Nephron (organoid): Measurements from ENCODE around the gene LHFPL2.
A peak's percentile ranks its signal among the peaks of the same experiment; 100 is the strongest.

Experiments used
- H3K27ac Mint-ChIP-seq, 3 experiments: 2 replicates each; pipeline ENCODE4 v1.8.0; 2020; ENCODE audit warnings: mixed read lengths in 3 of 3, mild to moderate bottlenecking in 2 of 3, moderate library complexity in 1 of 3
- H3K27me3 Mint-ChIP-seq: 2 replicates; pipeline ENCODE4 v1.8.0; 2021; ENCODE audit warnings: low read depth, mild to moderate bottlenecking, moderate library complexity, mixed read lengths
- H3K36me3 Mint-ChIP-seq: 2 replicates; pipeline ENCODE4 v1.8.0; 2020; ENCODE audit warnings: low read depth, mixed read lengths
- H3K4me1 Mint-ChIP-seq: 2 replicates; pipeline ENCODE4 v1.8.0; 2020; ENCODE audit warnings: mixed read lengths
- H3K4me3 Mint-ChIP-seq, 3 experiments: 2 replicates each; pipeline ENCODE4 v1.8.0; 2020; ENCODE audit warnings: mild to moderate bottlenecking in 3 of 3, mixed read lengths in 3 of 3, moderate library complexity in 2 of 3
- H3K9me3 Mint-ChIP-seq: 2 replicates; pipeline ENCODE4 v1.8.0; 2020; ENCODE audit warnings: mixed read lengths
- CTCF ChIP-seq, 3 experiments: fragments of 200-600 bp; sonication (generic); IDR thresholded peaks; one replicate each; pipeline ENCODE4 v1.5.0; 2021; ENCODE audit warnings: antibody characterized with exemption in 3 of 3; ENCODE audit not compliant: unreplicated experiment in 3 of 3

The LHFPL2 gene

DNA sequence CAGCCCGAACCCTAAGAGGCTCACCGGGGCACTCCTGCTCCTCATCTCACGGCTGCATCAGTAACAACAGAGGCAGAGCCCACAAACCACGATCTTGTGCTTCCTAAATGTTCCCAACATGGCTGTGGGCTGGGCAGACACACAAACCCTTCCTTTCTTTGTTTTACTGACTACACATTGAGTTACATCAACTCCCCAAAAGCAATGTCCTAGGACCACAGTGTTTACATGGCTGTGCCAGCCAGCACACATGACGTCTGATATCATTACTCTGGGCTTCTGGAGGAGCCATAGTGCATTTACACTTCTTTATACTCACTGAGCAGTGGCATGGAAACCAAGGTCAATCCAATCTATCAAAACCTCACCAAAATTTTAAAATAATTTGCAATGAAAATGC is 101.4 kb downstream of the LHFPL2 start:
- Mint-ChIP-seq H3K27ac (peak overlapping the region; percentile 57 to 97 (median 95)), H3K36me3 (peaks cover 35% of the 10 kb centered on the region), H3K4me3 (peak overlapping the region in 2 of 3 experiments; percentile 5 to 28), H3K4me1 (peaks cover 60% of the 10 kb centered on the region), H3K27me3 (no peaks in the 10 kb centered on the region), H3K9me3 (peaks cover 6% of the 10 kb centered on the region)
- no peak for TF ChIP-seq CTCF (IDR thresholded peaks at IDR 0.05; ENCODE audit: unreplicated experiment in 3 of 3)

DNA sequence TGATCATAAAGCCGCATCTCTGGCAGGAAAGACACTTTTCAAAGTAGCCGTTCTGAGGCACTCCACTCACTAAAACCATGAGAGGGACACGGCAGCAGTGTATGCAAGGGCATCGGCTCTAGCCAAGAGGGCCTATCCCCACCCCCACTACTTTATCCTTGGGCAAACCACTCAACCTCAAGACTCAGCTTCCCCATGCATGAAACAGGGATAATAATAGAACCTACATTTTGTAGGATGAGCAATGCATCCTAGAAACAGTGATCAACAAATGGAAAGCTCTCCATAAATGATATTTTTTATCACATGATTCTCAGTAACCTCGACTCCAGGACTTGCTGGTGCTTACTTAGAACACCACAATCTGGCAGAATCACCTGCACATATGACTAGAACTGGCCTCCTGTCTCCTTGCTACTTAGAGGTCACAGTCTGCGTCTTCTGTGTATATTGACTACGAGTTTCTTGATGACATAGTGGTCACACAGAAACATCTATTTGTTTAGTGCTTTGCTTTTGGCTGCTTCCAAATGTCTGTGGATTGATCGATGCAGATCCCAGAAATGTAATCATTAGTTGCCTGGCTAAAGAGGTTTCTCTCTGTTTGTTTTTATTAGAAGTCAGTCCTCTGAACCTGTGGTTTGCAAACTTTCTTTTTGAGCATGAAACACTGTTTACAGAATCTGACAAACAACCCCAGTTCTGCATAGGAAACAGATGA is 102.1 kb downstream of the LHFPL2 start:
- peaks cover 33% of the 10 kb centered on the region for H3K36me3 Mint-ChIP-seq
- peaks cover 67% of the 10 kb centered on the region for H3K4me1 Mint-ChIP-seq
- H3K27ac Mint-ChIP-seq = peak overlapping the region in 2 of 3 experiments; percentile 67 to 97
- TF ChIP-seq CTCF (IDR thresholded peaks at IDR 0.05; ENCODE audit: unreplicated experiment in 3 of 3) = no peak
- H3K9me3 Mint-ChIP-seq = peaks cover 4% of the 10 kb centered on the region
- H3K27me3 Mint-ChIP-seq = no peaks in the 10 kb centered on the region
- H3K4me3 Mint-ChIP-seq = no peak overlapping the region

DNA sequence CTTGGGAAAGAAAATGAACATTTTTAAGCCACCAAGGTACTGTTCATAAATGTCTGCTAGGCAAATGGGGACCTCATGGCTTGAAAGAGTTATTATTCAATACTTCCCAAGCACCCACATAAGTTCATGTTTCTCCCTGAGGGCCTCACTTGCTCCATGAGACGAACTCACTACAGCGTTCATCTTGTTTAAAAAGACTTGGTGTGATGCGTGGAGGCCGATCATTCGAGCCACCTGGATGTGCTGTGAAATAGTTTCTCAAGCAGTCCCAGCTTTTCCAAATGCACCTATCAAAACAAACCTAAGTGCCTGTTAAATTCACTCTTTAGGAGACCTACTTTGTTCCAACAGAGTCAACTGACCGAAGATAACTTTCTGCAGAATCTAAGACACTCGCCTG is 103.2 kb downstream of the LHFPL2 start:
- no peak for TF ChIP-seq CTCF (IDR thresholded peaks at IDR 0.05; ENCODE audit: unreplicated experiment in 3 of 3)
- peaks cover 77% of the 10 kb centered on the region for H3K4me1 Mint-ChIP-seq
- H3K36me3 Mint-ChIP-seq = peaks cover 26% of the 10 kb centered on the region
- peak overlapping the region; percentile 90 to 97 (median 94) for H3K27ac Mint-ChIP-seq
- no peaks in the 10 kb centered on the region for H3K27me3 Mint-ChIP-seq
- peaks cover 4% of the 10 kb centered on the region for H3K9me3 Mint-ChIP-seq
- H3K4me3 Mint-ChIP-seq = no peak overlapping the region

- Mint-ChIP-seq H3K9me3 (no peaks in the 10 kb centered on the region), H3K4me1 (peaks cover 84% of the 10 kb centered on the region), H3K4me3 (peak overlapping the region; percentile 9 to 44 (median 32)), H3K36me3 (peaks cover 19% of the 10 kb centered on the region), H3K27me3 (no peaks in the 10 kb centered on the region), H3K27ac (peak overlapping the region; percentile 90 to 97 (median 94))
- TF ChIP-seq CTCF (IDR thresholded peaks at IDR 0.05; ENCODE audit: unreplicated experiment in 3 of 3) = no peak
Observed at GRCh38 chr5:78544561-78545201, 103.9 kb downstream of the LHFPL2 start.

- TF ChIP-seq CTCF (IDR thresholded peaks at IDR 0.05; ENCODE audit: unreplicated experiment in 3 of 3) = no peak
Observed at GRCh38 chr5:78543916-78544315, 104.7 kb downstream of the LHFPL2 start.

More at GRCh38 chr5:78543916-78544315, 104.7 kb downstream of the LHFPL2 start:
- Mint-ChIP-seq H3K27ac (peak overlapping the region; percentile 90 to 97 (median 94)), H3K9me3 (no peaks in the 10 kb centered on the region), H3K27me3 (no peaks in the 10 kb centered on the region), H3K36me3 (peaks cover 11% of the 10 kb centered on the region), H3K4me3 (peak overlapping the region in 1 of 3 experiments; percentile 40), H3K4me1 (peaks cover 84% of the 10 kb centered on the region)
